ENCODE data around the gene PDK3. TPM values are rescaled to one million over a fixed set of nuclear protein-coding genes. Genes with fewer than 3 reads are reported as not detected.

Gene PDK3
- 22.6 and 24.5 TPM in 2 replicates for total RNA-seq (2014; rRNA removed; shearing (Covaris generic))
- total RNA-seq (2022): 32.2 and 35.1 TPM in 2 replicates
- percentile 68 among the genes with signal in this experiment for Bru-seq, nascent RNA
- BruChase-seq, experiment 1, labeled RNA remaining after a 6-hour chase: percentile 73 among the genes with signal in this experiment
- BruChase-seq, experiment 2, labeled RNA remaining after a 2-hour chase: percentile 67 among the genes with signal in this experiment
- long read RNA-seq, transcript PDK3-202 (12 exons, 1,921 nt): major isoform, 33 of 50 reads
- long read RNA-seq, transcript PDK3-201 (11 exons, 1,809 nt): minor isoform, 12 of 50 reads
- long read RNA-seq, partial matches to known transcripts: 1 of 50 reads
- long read RNA-seq, other reads (novel, unspliced or antisense): 4 of 50 reads

DNA sequence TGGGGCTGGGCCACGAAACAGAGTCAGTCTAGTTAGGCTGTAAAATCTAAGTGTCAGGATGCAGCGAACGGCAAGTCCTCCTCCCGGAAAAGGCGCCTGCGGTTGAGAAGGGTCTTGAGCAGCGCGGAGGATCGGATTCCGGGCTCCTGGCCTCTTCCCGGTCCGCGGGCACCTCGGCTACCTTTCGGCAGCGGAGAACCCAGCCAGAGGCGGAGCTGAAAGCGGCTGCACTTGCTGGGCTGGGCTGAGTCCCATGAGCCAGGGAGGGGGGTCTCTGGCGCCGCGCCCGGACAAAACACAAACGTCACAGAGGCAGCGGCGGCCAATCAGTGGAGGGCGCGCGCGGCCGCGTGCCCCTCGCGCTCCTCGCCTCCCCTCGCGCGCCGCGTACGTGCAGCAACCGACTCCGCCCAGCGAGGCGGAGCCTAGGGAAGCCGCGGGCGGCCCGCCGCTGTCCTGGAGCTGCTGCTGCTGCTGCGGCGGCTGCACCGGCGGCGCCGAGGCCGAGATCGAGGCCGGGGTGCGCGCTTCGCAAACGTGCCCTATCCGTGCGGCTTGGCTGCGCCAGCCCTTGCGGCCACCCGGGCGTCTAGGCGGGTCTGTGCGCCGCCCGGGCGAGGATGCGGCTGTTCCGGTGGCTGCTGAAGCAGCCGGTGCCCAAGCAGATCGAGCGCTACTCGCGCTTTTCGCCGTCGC is at the start of gene PDK3:
PDK3 (plus strand) TSS at position 451 of the 696 bp plus-strand sequence; CDS start at position 621, 170 bp downstream.
- DNase-seq (ENCODE audit: low spot score): peak; percentile 90
- H3K4me1 ChIP-seq (ENCODE audit: insufficient read depth, low read length, poor library complexity, severe bottlenecking): peaks cover 54% of the 10 kb centered on the region
- CTCF ChIA-PET (ENCODE audit: unreplicated experiment): no interaction called here
- peak within 1 kb of the TSS; percentile 92 for H3K4me3 ChIP-seq (ENCODE audit: low read depth, low read length, poor library complexity, severe bottlenecking)
- H3K36me3 ChIP-seq (ENCODE audit: insufficient read depth, low read length): no peaks in the 10 kb centered on the region
- TF ChIP-seq, protein P1, sequence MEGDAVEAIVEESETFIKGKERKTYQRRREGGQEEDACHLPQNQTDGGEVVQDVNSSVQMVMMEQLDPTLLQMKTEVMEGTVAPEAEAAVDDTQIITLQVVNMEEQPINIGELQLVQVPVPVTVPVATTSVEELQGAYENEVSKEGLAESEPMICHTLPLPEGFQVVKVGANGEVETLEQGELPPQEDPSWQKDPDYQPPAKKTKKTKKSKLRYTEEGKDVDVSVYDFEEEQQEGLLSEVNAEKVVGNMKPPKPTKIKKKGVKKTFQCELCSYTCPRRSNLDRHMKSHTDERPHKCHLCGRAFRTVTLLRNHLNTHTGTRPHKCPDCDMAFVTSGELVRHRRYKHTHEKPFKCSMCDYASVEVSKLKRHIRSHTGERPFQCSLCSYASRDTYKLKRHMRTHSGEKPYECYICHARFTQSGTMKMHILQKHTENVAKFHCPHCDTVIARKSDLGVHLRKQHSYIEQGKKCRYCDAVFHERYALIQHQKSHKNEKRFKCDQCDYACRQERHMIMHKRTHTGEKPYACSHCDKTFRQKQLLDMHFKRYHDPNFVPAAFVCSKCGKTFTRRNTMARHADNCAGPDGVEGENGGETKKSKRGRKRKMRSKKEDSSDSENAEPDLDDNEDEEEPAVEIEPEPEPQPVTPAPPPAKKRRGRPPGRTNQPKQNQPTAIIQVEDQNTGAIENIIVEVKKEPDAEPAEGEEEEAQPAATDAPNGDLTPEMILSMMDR (conservative IDR thresholded peaks at IDR 0.05; ENCODE audit: low read length): no peak
- no peak for TF ChIP-seq EZH2phosphoT487 (IDR thresholded peaks at IDR 0.05; ENCODE audit: borderline replicate concordance, low read depth, low read length)
- POLR2A ChIA-PET: interaction anchor here (0.6 to 4.3 kb wide), 3 partner anchors 12 to 68 kb away, joined by 3 to 29 read pairs (median 4); no protein-coding TSS in a partner anchor
- peak within 1 kb of the TSS; percentile 98 for H3K4me2 ChIP-seq (ENCODE audit: low read length)
- peak within 1 kb of the TSS; percentile 82 for H2AFZ ChIP-seq (ENCODE audit: low read length)
- H3K9me3 ChIP-seq (ENCODE audit: low read length): no peaks in the 10 kb centered on the region
- BruUV-seq (replicated peaks): no TSS peak
- no peaks in the 10 kb centered on the region for H3K9me2 ChIP-seq (ENCODE audit: insufficient read depth, low read length)
- H3K27ac ChIP-seq (ENCODE audit: low read depth, low read length, poor library complexity, severe bottlenecking): peak within 1 kb of the TSS; percentile 85
- peaks cover 7% of the 10 kb centered on the region; the same call in 1 of the 2 replicates for H4K20me1 ChIP-seq (ENCODE audit: insufficient read depth, low read length)
- H3K79me2 ChIP-seq (ENCODE audit: insufficient read depth, low read depth, low read length): peaks cover 33% of the 10 kb centered on the region; the same call in 1 of the 2 replicates
- intact Hi-C loops (cut with micrococcal nuclease; ENCODE audit: unreplicated experiment): loop anchor here (1.0 to 10.0 kb wide), 2 partner anchors 15 to 230 kb away; partner anchors contain the start of gene POLA1

DNA sequence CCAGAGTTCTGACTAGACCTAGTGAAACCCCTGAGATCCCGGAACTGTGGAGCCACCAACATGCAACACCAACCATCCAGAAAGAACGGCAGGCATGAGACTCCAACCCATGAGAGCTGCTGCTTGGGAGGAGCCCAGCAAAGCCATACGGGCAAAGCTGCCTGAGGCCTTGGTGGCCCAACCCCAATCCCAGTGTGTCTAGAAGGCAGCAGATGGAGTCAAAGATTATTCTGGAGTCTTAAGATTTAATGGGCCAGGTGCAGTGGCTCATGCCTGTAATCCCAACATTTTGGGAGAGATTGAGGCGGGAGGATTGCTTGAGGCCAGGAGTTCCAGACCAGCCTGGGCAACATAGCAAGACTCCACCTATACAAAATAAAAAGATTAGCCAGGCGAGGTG is 49.2 kb upstream of the PDK3 start:
- no peaks in the 10 kb centered on the region for H3K9me3 ChIP-seq (ENCODE audit: low read length)
- ChIA-PET POLR2A (no interaction called here), CTCF (ENCODE audit: unreplicated experiment) (no interaction called here)
- H4K20me1 ChIP-seq (ENCODE audit: insufficient read depth, low read length): no peaks in the 10 kb centered on the region
- no peak for DNase-seq (ENCODE audit: low spot score)
- no TSS peak for BruUV-seq (replicated peaks)
- no peak overlapping the region for H3K4me3 ChIP-seq (ENCODE audit: low read depth, low read length, poor library complexity, severe bottlenecking)
- TF ChIP-seq EZH2phosphoT487 (IDR thresholded peaks at IDR 0.05; ENCODE audit: borderline replicate concordance, low read depth, low read length): no peak
- TF ChIP-seq, protein P1 (conservative IDR thresholded peaks at IDR 0.05; ENCODE audit: low read length): no peak
- H3K79me2 ChIP-seq (ENCODE audit: insufficient read depth, low read depth, low read length): no peaks in the 10 kb centered on the region
- no peak overlapping the region for H3K27ac ChIP-seq (ENCODE audit: low read depth, low read length, poor library complexity, severe bottlenecking)
- no peaks in the 10 kb centered on the region for H3K4me1 ChIP-seq (ENCODE audit: insufficient read depth, low read length, poor library complexity, severe bottlenecking)
- H3K36me3 ChIP-seq (ENCODE audit: insufficient read depth, low read length): no peaks in the 10 kb centered on the region
- no peak overlapping the region for H2AFZ ChIP-seq (ENCODE audit: low read length)
- no peak overlapping the region for H3K4me2 ChIP-seq (ENCODE audit: low read length)
- H3K9me2 ChIP-seq (ENCODE audit: insufficient read depth, low read length): no peaks in the 10 kb centered on the region
- intact Hi-C loops (cut with micrococcal nuclease; ENCODE audit: unreplicated experiment): no loop called here
